HEK293T (cell line): Measurements from ENCODE around the gene CLDN2.

Source experiments
- BHLHE40 ChIP-seq: fragments of 450-650 bp; IDR thresholded peaks from 2 replicates; pipeline ENCODE4 v1.6.1; 2016; ENCODE audit warnings: mild to moderate bottlenecking, moderate library complexity, borderline replicate concordance
- CTBP1 ChIP-seq: fragments of 450-650 bp; IDR thresholded peaks from 2 replicates; pipeline ENCODE4 v1.6.1; 2016; ENCODE audit warnings: borderline replicate concordance
- ELF4 ChIP-seq: fragments of 450-650 bp; IDR thresholded peaks from 2 replicates; pipeline ENCODE4 v1.6.1; 2017; ENCODE audit warnings: antibody characterized with exemption
- FOXM1 ChIP-seq: fragments of 450-650 bp; IDR thresholded peaks from 2 replicates; pipeline ENCODE4 v1.6.1; 2017; ENCODE audit warnings: mild to moderate bottlenecking, borderline replicate concordance
- LEF1 ChIP-seq: fragments of 450-650 bp; IDR thresholded peaks from 2 replicates; pipeline ENCODE4 v1.6.1; 2017; ENCODE audit warnings: mild to moderate bottlenecking, borderline replicate concordance
- TARDBP ChIP-seq: fragments of 450-650 bp; IDR thresholded peaks from 2 replicates; pipeline ENCODE4 v1.6.1; 2016
- TF ChIP-seq, protein P1 (sequence below): fragments of 450-650 bp; IDR thresholded peaks from 2 replicates; pipeline ENCODE4 v1.6.1; 2016

GRCh38 chrX:106901341-106901740 is 18.9 kb upstream of the CLDN2 start:
- TF ChIP-seq FOXM1: no peak
- no peak for TF ChIP-seq TARDBP
- no peak for TF ChIP-seq CTBP1
- TF ChIP-seq BHLHE40: no peak
- TF ChIP-seq, protein P1, sequence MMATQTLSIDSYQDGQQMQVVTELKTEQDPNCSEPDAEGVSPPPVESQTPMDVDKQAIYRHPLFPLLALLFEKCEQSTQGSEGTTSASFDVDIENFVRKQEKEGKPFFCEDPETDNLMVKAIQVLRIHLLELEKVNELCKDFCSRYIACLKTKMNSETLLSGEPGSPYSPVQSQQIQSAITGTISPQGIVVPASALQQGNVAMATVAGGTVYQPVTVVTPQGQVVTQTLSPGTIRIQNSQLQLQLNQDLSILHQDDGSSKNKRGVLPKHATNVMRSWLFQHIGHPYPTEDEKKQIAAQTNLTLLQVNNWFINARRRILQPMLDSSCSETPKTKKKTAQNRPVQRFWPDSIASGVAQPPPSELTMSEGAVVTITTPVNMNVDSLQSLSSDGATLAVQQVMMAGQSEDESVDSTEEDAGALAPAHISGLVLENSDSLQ: no peak
- no peak for TF ChIP-seq ELF4
- no peak for TF ChIP-seq LEF1
